ENCODE data around the gene THOC1.

DNA sequence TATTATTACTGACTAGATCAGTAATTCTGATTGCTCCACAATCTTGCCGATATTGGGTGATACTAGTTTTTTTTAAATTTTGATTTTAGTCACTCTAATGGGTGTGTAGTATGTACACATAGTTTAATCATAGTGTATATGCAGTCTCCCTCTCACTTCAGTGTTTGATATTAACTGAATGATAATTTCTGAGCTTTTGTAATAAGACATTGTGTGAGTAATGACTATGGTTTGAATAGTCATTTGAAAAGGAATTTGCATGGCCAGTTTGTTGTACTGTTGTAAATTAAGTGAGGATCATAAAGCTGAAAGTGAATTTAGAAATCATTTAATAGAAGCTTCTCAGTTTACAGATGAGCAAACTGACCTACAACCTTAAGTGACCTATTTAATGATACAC, 76.1 kb downstream of the THOC1 start:
- TF ChIP-seq, protein P1, sequence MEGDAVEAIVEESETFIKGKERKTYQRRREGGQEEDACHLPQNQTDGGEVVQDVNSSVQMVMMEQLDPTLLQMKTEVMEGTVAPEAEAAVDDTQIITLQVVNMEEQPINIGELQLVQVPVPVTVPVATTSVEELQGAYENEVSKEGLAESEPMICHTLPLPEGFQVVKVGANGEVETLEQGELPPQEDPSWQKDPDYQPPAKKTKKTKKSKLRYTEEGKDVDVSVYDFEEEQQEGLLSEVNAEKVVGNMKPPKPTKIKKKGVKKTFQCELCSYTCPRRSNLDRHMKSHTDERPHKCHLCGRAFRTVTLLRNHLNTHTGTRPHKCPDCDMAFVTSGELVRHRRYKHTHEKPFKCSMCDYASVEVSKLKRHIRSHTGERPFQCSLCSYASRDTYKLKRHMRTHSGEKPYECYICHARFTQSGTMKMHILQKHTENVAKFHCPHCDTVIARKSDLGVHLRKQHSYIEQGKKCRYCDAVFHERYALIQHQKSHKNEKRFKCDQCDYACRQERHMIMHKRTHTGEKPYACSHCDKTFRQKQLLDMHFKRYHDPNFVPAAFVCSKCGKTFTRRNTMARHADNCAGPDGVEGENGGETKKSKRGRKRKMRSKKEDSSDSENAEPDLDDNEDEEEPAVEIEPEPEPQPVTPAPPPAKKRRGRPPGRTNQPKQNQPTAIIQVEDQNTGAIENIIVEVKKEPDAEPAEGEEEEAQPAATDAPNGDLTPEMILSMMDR (IDR thresholded peaks at IDR 0.05) = no peak
- no peak for TF ChIP-seq TCF7L2 (IDR thresholded peaks at IDR 0.05; ENCODE audit: low read depth, low read length)
- no peak for TF ChIP-seq POLR2AphosphoS5 (IDR thresholded peaks at IDR 0.05; ENCODE audit: low read depth, low read length)
- TF ChIP-seq, protein P2, sequence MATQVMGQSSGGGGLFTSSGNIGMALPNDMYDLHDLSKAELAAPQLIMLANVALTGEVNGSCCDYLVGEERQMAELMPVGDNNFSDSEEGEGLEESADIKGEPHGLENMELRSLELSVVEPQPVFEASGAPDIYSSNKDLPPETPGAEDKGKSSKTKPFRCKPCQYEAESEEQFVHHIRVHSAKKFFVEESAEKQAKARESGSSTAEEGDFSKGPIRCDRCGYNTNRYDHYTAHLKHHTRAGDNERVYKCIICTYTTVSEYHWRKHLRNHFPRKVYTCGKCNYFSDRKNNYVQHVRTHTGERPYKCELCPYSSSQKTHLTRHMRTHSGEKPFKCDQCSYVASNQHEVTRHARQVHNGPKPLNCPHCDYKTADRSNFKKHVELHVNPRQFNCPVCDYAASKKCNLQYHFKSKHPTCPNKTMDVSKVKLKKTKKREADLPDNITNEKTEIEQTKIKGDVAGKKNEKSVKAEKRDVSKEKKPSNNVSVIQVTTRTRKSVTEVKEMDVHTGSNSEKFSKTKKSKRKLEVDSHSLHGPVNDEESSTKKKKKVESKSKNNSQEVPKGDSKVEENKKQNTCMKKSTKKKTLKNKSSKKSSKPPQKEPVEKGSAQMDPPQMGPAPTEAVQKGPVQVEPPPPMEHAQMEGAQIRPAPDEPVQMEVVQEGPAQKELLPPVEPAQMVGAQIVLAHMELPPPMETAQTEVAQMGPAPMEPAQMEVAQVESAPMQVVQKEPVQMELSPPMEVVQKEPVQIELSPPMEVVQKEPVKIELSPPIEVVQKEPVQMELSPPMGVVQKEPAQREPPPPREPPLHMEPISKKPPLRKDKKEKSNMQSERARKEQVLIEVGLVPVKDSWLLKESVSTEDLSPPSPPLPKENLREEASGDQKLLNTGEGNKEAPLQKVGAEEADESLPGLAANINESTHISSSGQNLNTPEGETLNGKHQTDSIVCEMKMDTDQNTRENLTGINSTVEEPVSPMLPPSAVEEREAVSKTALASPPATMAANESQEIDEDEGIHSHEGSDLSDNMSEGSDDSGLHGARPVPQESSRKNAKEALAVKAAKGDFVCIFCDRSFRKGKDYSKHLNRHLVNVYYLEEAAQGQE (IDR thresholded peaks at IDR 0.05; ENCODE audit: insufficient read depth in 1 of 2, low read depth in 2 of 2, low read length in 1 of 2) = no peak
- no peak for TF ChIP-seq SIN3A (IDR thresholded peaks at IDR 0.05; ENCODE audit: borderline replicate concordance, insufficient read depth, low read depth, low read length)

Data from Panc1 (cell line).